T-helper 2 cell (primary cell): Measurements from ENCODE around the gene SH3PXD2B.
A peak's percentile ranks its signal among the peaks of the same experiment; 100 is the strongest.
"Not testable (repeated sequence)": the region's sequence is repeated elsewhere in the genome, so short reads cannot be mapped to it uniquely, and the experiment has no call there.

Source experiments
- DNase-seq, 5 experiments: peaks; one replicate each; pipeline versions ENCODE4 v3.0.0 to v3.0.0-alpha.2; 2012 to 2022

SH3PXD2B gene

DNA sequence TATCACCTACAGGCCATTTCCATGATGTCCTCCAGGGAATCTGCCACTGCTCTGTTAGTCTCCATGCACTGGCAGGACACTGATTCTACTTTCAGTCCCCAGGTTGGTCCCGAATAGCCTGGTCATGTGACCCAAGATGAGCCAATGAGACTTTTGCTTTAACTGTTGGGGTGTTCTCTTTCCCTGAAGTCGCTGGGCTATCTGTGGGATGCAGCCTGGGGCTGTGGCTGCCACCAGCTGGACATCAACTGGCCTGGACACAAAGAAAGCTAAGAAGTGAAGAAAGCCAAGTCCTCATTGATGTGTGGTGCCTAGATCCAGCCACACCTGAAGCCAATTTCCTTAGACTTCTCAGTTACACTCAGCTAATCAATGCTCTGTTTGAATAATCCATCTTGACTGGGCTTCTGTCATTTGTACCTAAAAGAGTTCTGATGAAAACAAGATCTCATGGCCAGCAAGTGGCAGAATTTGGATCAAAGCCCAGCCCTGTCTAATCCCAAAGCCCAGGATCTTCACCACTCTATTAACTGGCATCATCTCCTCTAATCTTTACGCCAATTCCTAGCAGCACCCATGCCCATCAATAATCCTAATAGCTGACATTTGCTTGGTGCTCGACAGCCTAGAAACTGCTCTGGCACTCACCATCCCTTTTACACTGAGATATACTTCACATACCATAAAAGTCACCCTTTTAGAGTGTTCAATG is 37.0 kb downstream of the SH3PXD2B start:
- DNase-seq, result no peak

DNA sequence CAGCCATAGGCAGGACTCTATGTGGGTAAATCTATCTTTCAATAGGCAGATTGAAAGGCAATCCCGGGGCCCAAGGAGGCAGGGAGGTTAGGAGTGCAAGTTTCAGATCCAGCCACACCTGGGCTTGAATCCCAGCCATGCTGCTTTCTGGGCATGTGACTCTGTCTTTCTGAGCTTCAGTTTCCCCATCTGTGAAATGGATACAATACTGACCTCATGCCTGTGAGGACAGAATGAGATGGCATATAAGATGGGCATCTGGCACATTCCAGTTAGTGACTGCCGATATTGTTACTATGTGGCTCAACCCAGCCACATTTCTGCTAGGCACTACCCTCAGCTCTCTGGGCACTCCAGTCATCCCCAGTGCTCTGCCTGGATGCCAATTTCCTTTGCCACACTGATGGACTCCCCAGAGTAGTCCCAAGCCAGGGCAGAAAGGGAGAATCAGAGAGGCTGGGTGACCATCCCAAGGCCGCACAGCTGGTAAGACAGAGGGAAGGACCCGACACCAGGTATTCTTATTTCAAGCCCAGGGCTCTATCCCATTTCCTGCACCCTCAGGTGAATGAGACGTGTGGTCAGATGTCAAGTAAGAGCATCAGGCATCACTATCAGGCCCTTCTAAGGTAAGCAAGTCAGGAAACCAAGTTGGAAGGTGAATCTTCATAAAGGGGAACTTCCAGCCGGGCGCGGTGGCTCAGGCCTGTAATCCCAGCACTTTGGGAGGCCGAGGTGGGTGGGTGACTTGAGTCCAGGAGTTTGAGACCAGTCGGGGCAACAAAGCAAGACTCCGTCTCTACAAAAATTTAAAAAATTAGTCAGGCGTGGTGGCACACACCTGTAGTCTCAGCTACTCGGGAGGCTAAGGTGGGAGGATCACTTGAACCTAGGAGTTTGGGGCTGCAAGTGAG is 38.7 kb downstream of the SH3PXD2B start:
- no peak for DNase-seq

DNA sequence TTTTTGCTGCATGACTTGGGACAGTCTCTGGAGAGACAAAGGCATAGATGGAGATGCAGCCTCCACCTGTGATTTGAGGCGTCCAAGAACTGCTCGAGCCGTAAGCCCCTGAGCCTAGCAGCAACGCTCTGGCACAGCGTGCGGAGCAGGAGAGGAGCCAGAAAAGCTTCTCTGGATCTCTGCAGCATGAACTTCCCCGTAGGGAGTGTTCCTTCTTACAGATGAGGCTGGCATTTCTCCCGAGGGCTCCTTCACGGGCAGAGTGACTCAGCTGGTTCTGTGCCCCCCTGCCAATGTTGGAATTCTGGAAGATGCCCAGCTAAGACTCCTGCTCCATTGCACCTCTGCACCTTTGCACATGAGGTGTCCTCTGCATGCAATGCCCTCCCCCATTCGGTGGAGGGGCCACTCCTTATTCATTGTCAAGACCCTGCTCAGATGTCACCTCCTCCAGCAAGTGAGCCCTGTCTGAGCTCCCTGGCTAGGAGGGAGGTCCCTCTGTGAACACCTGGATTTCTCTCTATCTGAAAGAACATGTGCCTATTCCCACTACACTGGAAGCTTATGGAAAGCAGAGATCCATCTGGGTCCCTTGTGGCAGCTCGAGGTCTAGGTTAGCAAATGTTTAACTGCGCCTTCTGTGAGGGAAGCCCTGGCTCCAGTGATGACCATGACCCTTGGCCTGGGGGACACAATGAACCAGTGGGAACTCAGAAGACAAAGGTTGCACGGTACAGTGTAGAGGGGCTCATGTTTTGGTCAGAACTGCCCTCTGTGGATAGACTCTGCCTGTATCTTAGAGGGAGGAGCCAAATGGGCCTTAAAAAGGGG is 39.6 kb downstream of the SH3PXD2B start:
- no peak for DNase-seq

DNA sequence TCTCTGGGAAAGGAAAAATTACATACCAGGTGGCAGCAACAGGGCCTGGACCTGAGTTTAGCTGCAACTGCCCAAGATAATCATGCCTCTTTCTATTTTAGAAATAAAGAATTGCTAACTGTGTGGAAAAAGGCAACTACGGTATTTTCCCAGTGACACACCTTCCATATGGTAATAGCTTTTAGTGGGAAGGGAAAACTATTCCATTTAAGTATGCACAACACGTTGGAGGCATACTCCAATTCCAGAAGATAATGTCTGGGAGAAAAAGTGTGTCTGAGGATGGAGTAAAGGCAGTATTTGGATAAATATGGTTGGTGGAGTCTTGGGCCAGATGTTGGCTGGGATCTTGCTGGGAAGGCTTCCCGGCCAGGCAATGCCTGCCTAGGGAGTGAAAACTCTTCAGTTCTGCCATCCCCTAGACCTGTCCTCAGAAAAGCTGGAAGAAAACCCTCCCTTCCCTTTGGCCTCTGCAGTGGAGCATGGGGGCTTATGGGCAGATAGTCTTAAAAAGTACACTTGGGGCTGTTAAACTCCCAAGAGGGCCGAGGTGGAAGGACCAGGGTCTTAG is 40.6 kb downstream of the SH3PXD2B start:
- no peak for DNase-seq

DNA sequence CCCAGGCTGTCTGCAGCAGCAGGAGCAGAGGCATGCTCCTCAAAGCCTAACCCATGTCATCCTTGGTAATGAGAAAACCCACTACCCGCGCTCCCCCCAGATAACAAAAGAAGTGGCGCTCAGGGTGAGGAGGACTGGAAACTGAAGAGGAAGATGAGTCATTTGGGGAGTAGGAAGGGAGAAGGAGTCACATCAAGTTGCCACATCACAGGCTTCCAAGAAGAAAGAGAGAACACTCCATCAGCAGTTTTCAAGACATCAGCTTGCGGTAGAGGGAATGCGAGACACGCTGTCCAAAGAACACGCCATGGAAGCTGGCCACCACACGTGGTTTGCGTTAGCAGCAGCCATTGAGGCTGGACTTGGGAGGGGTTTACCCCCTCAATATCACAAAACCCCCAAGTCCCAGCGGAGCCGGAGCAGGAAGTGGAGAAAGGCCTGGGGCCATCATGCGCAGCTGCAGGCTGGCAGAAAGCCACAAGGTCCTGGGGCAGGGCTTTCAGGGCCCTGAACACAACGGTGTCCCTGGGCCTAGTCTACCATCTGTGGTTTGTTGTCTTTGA is 41.5 kb downstream of the SH3PXD2B start:
- DNase-seq, result no peak

DNA sequence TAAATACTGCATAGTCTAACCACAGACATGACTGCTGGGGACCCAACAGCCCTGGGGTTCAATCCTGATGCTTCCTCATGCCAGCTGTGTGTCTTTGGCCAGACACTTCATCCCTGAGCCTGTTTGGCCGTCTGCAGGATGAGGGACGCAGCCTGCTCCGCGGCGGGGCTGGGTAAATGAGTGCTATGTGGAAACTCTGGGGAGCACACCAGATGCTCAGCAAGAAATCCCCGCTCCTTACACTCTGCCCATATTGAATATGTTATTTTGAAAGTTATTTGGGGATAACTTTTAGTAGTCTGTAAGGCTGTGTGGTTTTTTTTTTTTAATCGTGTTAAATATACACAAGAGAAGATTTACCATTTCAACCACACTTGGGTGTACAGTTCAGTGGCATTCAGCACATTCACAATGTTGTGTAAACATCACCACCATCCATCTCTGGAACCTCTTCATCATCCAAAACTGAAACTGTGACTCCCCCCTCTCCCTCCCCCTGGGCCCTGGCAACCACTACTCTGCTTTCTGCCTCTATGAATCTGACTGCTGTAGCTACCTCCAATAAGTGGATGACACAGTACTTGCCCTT is 42.7 kb downstream of the SH3PXD2B start:
- peak in 2 of 5 experiments; percentile 20 to 24 for DNase-seq

DNA sequence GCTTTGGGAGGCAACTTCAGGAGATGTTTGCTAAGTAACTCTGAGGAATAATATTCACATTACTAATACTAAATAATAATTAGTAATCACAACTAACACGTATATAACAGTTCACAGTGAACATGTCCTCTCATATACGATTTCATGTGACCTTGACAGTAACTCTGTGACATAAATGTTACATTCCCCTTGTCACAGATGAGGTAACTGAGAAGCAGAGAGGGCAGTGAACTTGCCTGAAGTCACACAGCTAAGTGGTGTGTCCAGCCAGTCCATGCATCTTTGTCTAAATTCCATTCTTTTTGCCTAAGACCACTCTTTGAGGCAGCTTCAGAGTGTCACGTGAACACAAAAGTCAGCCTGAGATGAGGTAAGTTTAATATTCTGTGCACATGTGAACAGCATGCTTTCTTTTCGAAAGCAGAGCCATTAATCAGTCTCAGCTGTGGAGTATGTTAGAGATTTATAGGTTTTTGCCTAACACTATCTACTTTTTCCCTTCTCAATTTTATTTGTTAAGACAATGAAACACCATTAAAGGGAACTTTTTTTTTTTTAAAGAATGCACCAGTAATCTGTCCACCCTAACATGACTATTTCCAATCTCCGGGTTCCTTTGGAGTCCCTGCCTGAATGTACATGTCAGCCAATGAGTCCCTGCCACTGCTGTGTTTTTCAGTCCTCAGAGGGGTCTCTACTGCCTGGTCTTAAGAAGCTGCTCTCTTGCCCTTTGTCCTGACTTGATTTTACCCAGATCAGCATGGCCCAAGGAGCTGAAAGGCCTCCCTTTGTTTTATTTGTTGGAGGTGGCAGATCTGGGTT is 43.5 kb downstream of the SH3PXD2B start:
- no peak for DNase-seq

DNA sequence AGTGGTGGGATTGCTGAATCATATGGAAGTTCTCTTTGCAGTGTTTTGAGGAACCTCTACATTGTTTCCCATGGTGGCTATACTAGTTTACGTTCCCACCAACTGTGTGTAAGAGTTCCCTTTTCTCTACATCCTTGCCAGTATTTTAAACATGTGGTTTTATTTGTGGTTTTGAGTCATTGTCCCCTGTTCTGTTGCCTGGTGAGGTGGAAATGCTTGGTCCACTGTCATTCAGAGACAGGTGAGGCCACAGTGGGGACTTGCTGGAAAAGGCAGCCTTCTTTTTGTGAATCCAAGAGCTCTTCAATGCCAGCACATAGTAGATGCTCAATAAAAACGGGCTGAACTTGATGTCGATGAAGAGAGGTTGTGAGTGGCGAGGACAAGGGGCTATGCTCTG is 44.2 kb downstream of the SH3PXD2B start:
- DNase-seq, result no peak

DNA sequence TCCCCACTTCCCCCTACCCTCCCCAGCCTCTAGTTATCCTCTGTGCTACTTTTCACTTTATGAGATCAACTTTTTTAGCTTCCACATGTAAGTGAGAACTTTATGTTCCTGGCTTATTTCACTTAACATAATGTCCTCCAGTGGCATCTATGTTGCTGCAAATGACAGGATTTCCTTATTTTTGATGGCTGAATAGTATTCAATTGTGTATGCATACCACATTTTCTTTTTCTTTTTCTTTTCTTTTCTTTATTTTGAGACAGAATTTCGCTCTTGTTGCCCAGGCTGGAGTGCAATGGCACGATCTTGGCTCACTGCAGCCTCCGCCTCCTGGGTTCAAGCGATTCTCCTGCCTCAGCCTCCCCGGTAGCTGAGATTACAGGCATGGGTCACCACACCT is 44.8 kb downstream of the SH3PXD2B start:
- DNase-seq, result not testable (repeated sequence)

DNA sequence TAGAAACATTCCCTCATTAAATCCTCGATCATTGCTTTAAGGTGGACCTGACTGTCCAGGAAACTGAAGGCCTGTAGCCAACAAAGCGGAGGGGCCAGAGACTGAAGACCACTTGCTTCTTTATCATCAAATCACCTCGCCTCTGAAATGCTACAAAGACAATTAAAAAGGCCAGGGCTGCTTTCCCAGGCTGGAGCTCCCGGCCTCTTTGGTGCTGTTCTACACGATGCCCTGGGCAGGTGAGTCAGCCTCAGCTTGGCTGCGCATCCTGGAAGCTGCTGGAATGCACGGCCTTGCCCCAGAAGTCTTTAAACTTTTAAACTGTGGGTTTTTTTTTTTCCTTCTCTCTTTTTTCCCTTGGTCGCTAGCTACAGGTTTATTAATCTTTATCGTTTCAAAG is 46.5 kb downstream of the SH3PXD2B start:
- DNase-seq, result no peak

DNA sequence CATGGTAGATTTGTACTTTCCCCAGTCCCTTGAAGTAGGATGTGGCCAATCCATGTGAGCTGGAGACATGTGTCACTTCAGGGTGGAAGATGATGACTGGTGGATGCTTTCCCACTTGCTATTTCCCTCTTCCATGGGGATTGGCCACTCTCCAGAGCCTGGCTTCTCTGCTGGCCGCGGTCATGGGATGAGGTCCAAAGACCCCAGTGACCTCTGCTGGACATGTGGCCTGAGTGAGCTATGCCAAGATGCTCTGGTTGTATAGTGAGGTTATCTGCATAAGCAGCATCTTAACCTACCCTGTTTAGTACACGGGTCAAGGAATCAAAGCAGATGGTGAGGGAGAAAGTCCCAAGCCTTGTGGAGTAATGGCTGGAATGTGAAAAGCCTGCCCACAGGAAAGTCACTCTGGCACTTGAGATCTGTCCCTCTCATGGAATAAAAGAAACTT is 47.1 kb downstream of the SH3PXD2B start:
- no peak for DNase-seq

DNA sequence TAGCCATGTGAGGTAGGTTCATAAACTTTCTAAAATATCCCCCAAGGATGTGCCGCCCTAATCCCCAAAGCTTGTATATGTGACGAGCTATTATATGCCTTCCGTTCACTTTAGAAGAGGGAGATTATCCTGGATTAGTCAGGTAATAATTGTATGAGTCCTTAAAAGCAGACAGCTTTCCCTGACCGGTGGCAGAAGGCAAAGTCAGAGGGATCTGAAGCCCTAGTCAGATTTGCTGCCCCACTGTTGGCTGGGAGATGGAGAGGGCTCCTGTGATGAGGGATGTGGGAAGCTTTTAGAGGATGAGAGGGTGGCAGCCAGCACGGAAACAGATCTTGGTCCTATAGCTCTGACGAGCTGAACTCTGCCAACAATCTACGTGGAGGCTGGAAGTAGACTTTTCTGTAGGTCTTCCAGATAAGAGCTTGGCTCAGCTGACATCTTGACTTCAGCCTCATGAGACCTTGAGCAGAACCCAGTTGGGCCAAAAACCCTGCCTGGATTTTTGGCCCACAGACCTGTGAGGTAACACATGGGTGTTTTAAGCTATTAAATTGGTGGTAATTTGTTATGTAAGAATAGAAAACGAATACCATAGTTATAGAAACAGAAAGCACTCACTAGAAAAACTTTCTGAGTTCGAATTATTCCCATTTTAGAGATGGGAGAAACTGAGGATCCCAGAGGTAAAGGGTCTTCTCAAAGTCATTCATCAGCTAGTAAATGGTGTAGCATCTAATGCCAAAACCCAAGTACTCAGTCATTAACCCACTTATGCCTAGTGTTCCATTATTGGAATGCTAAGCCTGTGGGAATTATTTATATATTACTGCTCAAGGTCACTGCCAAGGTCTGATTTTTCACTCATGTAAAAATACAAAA is 48.9 kb downstream of the SH3PXD2B start:
- no peak for DNase-seq

DNA sequence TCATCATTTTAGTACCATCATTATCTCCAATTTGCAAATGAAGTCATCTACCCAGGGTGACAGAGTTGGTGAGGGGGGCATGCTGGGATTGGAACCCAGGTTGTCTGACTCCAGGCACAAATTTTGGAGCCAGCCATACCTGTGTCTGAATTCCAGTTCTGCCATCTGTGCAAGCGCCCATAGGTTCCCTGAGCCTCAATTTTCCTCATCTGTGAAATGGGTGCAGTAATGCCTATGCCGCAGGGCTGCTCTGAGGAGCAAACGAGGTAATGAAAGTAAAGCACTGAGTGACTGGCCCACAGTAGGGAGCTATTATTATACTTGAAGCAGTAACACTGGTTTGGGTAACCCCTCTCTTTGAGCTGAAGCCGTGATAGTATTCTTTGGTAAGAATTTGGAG is 49.6 kb downstream of the SH3PXD2B start:
- no peak for DNase-seq

DNA sequence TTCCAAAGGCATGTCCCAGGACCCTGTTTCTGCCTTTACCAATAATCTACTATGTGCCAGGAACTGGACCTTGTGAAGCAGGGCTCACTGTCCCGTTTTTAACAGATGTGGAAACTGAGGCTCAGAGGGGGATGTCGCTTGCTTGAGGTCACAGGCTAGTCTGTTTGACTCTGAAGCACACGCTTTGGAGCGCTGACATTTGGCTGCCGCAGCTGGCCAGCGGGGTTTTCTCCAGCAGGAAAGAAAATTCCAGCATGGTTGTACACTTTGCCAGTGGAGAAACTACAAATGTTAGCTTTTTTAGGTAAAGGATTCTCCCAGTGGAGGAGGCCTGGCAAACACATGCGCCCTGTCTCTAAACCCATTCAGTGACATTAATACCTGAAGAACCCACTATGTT is 50.5 kb downstream of the SH3PXD2B start:
- no peak for DNase-seq

DNA sequence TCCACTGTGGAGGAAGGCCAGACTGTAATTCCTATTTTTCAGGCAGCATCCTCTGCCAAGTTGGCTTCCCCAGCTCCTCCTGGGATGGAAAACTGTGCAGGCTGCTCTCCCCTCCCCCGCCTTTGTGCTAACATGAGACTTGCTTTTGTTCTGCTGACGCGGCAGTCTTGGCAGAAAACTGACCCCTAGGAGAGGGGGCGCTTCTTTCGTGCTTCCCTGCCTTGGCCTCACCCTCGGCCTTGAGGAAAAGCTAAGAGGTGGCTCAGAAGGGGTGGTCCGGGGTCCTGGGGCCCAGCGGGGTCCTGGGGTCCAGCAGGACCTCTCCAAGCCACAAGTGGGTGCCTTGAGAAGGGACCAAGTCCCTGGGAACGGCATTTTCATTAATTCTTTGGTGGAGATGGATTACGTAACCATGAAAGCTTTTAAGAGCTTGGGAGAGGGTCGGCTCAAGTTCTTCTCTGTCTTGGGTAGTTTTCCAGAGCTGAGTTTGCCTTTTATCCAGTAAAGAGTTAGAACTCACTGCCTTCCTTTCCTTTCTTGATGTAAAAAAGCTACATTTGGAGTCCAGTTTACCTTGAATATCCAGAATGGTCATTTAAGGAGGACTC is 51.0 kb downstream of the SH3PXD2B start:
- DNase-seq, result no peak

DNA sequence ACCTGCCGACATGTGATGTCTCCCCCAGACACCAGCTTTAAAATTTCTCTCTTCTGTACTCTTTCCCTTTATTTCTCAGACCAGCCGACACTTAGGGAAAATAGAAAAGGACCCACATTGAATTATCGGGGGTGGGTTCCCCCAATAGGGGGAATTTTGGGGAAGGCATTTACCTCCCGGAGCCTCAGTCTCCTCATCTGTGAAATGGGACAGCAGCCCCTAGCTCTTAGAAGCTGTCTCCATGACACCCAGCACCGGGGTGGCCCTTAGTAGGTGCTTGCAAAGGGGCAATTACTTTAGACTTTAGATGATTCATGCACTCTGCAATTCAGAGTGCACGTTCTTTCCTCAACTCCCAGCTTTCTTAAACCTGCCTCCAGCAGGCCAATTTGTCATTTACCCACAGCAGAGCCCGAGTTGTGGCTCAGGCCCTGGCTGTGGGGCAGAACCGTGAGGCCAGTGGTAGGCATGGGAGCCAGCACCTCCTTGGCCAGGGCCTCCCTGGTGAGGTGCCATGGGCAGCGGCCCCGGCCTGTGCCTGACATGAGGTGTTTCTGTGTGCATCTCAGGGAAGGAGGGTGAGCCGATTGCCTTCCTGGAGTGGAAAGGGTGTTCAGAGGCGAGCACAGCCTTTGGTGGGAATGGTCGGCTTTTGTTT is 51.7 kb downstream of the SH3PXD2B start:
- DNase-seq, result no peak

DNA sequence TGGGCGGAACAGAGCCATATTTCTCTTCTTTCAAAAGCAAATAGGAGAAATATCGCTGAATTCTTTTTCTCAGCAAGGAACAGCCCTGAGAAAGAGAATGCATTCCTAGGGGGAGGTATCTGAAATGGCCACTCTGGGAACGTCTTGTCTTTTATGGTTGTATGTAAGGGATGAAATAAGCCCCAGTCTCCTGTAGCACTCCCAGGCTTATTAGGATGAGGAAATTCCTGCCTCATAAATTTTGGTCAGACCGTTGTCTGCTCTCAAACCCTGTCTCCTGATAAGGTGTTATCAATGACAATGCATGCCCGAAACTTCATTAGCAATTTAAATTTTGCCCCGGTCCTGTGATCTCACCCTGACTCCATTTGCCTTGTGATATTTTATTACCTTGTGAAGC is 52.3 kb downstream of the SH3PXD2B start:
- not testable (repeated sequence) for DNase-seq

DNA sequence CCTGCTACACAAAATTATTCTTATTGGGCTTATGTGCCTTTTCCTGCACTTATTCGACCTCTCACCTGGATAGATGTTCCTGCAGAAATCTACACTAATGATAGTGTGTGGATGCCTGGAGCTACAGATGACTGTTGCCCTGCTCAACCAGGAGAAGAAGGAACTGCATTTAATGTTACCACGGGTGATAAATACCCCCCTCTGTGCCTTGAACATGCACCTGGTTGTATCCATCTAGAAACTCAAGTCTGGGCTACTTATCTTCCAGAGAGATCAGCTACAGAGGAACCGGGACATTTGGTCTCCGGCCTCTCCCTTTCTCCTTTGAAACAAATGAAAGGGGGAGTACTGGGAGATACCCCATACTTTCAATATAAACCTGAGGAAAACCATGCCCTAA is 54.5 kb downstream of the SH3PXD2B start:
- no peak for DNase-seq

DNA sequence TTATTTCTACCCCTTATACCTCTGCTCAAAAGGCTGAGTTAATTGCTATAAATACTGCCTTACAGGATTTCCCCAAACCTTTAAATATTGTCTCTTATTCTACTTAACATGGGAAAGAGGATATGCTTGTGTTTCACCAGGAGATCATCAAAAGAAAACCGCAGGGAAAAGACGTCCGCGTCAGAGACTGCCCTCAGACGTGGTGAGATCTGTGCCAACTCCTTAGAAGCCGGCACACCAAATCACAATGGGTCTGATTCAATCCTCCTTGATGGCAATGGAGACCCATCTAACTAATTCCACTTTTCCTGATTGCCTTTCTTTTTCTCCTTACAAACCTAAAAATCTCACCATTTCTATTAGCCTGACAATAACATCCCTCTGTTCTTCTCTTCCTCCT is 55.0 kb downstream of the SH3PXD2B start:
- DNase-seq, result no peak
